Smooth muscle cell (in vitro differentiated cells): Measurements from ENCODE around the gene SHISAL1. TPM values are rescaled to one million over a fixed set of nuclear protein-coding genes. Genes with fewer than 3 reads are reported as not detected.
A peak's percentile ranks its signal among the peaks of the same experiment; 100 is the strongest.

ENCODE experiments used
- DNase-seq: peaks from one replicate; lab custom pipeline; 2025; ENCODE audit not compliant: unreplicated experiment; lab: John Stamatoyannopoulos, UW
- H2AFZ ChIP-seq: fragments of 200-600 bp; sonication (generic); 2 replicates; pipeline ENCODE4 v1.6.0; 2016; ENCODE audit warnings: antibody characterized with exemption, low read depth, mild to moderate bottlenecking
- H3F3A ChIP-seq: fragments of 200-600 bp; sonication (generic); 2 replicates; pipeline ENCODE4 v1.6.0; 2017; ENCODE audit warnings: antibody characterized with exemption, low read depth
- H3K27ac ChIP-seq: fragments of 200-600 bp; sonication (generic); 2 replicates; pipeline ENCODE4 v1.5.1; 2016; ENCODE audit warnings: low read depth, mild to moderate bottlenecking
- H3K27me3 ChIP-seq: fragments of 200-600 bp; sonication (generic); 2 replicates; pipeline ENCODE4 v1.6.1; 2016; ENCODE audit warnings: low read depth, mild to moderate bottlenecking
- H3K36me3 ChIP-seq: fragments of 200-600 bp; sonication (generic); 2 replicates; pipeline ENCODE4 v1.5.1; 2016; ENCODE audit warnings: low read depth
- H3K4me1 ChIP-seq: fragments of 200-600 bp; sonication (generic); 2 replicates; pipeline ENCODE4 v1.5.1; 2016; ENCODE audit warnings: low read depth
- H3K4me2 ChIP-seq: fragments of 200-600 bp; sonication (generic); 2 replicates; pipeline ENCODE4 v1.6.0; 2016; ENCODE audit warnings: mild to moderate bottlenecking
- H3K4me3 ChIP-seq: fragments of 200-600 bp; sonication (generic); 2 replicates; pipeline ENCODE4 v1.5.1; 2016; ENCODE audit warnings: mild to moderate bottlenecking
- H3K79me2 ChIP-seq: fragments of 200-600 bp; sonication (generic); 2 replicates; pipeline ENCODE4 v1.6.0; 2016; ENCODE audit warnings: low read depth, mild to moderate bottlenecking
- H3K9ac ChIP-seq: fragments of 200-600 bp; sonication (generic); 2 replicates; pipeline ENCODE4 v1.6.0; 2016; ENCODE audit warnings: low read depth
- H3K9me3 ChIP-seq: fragments of 200-600 bp; sonication (generic); replicated peaks from 2 replicates; pipeline ENCODE4 v1.5.1; 2016; ENCODE audit warnings: low read depth
- H4K20me1 ChIP-seq: fragments of 200-600 bp; sonication (generic); 2 replicates; pipeline ENCODE4 v1.6.0; 2016; ENCODE audit warnings: low read depth
- WGBS: methylation state at CpG from one replicate; pipeline ENCODE4 v1.1.7; 2016; ENCODE audit warnings: low lambda C conversion rate; 5-methylcytosine and 5-hydroxymethylcytosine counted together
- polyA plus RNA-seq: library from polyadenylated mRNA; unstranded; fragments of >200 nt; fragmentation: Nextera tagmentation; extraction: Ambion mirVana; gene quantifications from 2 replicates; pipeline ENCODE4 v1.2.1, GENCODE V29; 2016
- total RNA-seq: library from RNA; depleted of rRNA; stranded (reverse); fragments of >200 nt; gene quantifications from 2 replicates; pipeline ENCODE4 v1.2.3, GENCODE V29; 2014
- TF ChIP-seq, protein P1 (sequence below): fragments of 200-600 bp; sonication (generic); IDR thresholded peaks from 2 replicates; pipeline ENCODE4 v1.5.1; 2017; ENCODE audit warnings: borderline replicate concordance, mild to moderate bottlenecking, antibody characterized with exemption; ENCODE audit not compliant: insufficient read depth, poor library complexity, severe bottlenecking

The SHISAL1 gene
- total and polyA plus RNA-seq, 2 experiments from 2014 or later = 0.78 to 1.9 TPM

DNA sequence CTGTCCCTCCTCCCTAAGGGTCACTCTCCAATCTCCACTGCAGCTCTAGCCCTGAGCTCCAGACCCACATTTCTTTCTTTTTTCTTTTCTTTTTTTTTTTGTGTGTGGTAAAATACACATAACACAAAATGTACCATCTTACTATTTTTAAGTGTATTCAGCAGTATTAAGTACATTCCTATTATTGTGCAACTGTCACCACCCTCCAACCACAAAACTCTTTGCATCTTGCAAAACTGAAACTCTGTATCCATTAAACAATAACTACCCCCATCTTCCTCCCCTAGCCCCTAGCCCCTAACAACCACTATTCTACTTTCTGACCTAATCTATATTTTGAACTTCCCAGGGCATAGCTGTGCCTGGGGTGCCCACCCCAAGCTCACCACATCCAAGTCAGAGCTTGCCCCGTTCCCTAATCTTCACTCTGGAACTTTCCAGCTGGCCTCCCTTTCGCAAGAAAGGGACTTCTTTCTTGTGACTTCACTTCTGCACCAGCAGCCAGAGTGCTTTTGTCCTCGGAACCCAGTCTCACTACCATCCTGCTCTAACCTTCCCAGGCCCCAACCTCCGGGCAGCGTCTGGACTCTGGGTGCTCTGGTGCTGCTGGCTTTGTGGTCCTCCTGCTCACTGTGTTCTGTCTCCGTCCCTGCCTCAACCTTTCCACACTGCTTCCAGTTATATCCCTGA is 101.3 kb downstream of the SHISAL1 start:
- Histone ChIP-seq H3F3A (peaks cover 6% of the 10 kb centered on the region), H3K4me2 (peak overlapping the region; percentile 32), H3K9ac (no peak overlapping the region), H3K36me3 (no peaks in the 10 kb centered on the region), H3K4me1 (no peaks in the 10 kb centered on the region), H4K20me1 (no peaks in the 10 kb centered on the region), H3K79me2 (no peaks in the 10 kb centered on the region), H3K27ac (peak overlapping the region; percentile 38), H3K9me3 (no peaks in the 10 kb centered on the region), H2AFZ (peak overlapping the region; percentile 4), H3K4me3 (no peak overlapping the region), H3K27me3 (no peaks in the 10 kb centered on the region)
- TF ChIP-seq, protein P1, sequence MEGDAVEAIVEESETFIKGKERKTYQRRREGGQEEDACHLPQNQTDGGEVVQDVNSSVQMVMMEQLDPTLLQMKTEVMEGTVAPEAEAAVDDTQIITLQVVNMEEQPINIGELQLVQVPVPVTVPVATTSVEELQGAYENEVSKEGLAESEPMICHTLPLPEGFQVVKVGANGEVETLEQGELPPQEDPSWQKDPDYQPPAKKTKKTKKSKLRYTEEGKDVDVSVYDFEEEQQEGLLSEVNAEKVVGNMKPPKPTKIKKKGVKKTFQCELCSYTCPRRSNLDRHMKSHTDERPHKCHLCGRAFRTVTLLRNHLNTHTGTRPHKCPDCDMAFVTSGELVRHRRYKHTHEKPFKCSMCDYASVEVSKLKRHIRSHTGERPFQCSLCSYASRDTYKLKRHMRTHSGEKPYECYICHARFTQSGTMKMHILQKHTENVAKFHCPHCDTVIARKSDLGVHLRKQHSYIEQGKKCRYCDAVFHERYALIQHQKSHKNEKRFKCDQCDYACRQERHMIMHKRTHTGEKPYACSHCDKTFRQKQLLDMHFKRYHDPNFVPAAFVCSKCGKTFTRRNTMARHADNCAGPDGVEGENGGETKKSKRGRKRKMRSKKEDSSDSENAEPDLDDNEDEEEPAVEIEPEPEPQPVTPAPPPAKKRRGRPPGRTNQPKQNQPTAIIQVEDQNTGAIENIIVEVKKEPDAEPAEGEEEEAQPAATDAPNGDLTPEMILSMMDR = no peak
- 46% methylated on average over 6 of the region's 6 CpGs for WGBS
- DNase-seq = no peak

DNA sequence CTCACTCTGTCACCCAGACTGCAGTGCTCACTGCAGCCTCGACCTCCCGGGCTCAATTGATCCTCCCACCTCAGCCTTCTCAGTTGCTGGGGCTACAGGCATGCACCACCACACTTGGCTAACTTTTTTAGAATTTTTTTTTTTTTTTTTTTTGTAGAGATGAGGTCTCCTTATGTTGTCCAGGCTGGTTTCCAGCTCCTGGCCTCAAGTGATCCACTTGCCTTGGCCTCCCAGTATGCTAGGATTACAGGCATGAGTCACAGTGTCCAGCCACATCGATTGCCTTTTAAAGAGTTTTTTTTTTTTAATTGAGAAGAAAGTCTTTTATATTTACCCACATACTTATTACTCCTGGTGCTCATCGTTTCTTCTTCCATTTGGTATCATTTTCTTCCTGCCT is 102.0 kb downstream of the SHISAL1 start:
- Histone ChIP-seq H3K27ac (no peak overlapping the region), H2AFZ (no peak overlapping the region), H3K4me2 (peak overlapping the region; percentile 32), H3K36me3 (no peaks in the 10 kb centered on the region), H3K9me3 (no peaks in the 10 kb centered on the region), H3K79me2 (no peaks in the 10 kb centered on the region), H3K27me3 (no peaks in the 10 kb centered on the region), H3F3A (peaks cover 6% of the 10 kb centered on the region), H3K4me1 (no peaks in the 10 kb centered on the region), H3K4me3 (no peak overlapping the region), H3K9ac (no peak overlapping the region), H4K20me1 (no peaks in the 10 kb centered on the region)
- 70% methylated on average over 4 of the region's 4 CpGs for WGBS
- TF ChIP-seq, protein P1 = no peak
- no peak for DNase-seq

DNA sequence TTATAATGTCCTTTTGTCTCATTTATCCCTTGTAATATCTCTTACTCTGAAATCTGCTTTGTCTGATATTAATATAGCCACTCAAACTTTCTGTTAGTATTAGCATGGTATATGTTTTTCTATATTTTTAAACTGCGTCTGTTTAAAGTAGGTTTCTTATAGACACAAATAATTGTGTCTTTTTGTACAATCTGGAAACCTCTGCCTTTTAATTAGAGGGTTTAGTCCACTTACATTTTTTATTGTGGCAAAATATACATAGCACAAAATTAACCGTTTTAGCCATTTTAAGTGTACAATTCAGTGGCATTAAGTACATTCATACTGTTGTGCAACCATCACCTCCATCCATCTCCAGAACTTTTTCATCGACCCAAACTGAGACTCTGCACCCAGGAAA is 103.4 kb downstream of the SHISAL1 start:
- TF ChIP-seq, protein P1 = no peak
- Histone ChIP-seq H3K27me3 (no peaks in the 10 kb centered on the region), H2AFZ (no peak overlapping the region), H3K4me3 (no peak overlapping the region), H3K9me3 (no peaks in the 10 kb centered on the region), H3K27ac (no peak overlapping the region), H4K20me1 (no peaks in the 10 kb centered on the region), H3K79me2 (no peaks in the 10 kb centered on the region), H3F3A (peaks cover 6% of the 10 kb centered on the region), H3K36me3 (no peaks in the 10 kb centered on the region), H3K4me1 (no peaks in the 10 kb centered on the region), H3K9ac (no peak overlapping the region), H3K4me2 (no peak overlapping the region)
- DNase-seq = no peak
- WGBS = 94% methylated on average over 3 of the region's 3 CpGs

DNA sequence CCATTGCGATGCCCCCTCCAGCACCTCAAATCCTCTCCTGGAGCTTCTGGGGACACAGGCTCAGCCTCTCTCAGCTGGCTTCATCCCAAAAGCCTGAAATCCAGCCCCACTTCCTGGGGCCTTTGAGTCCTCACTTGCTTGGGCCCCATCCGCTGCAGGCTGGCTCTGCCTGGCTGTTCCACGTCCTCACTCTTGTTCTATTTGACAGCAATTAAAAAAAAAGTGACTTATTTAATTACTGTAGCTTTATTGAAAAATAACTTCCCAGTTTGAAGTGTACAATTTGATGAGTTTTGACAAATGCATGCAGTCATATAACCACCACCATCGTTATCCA is 104.8 kb downstream of the SHISAL1 start:
- 84% methylated on average over 4 of the region's 4 CpGs for WGBS

More for the DNA sequence above, 104.8 kb downstream of the SHISAL1 start:
- Histone ChIP-seq H3K27ac (no peak overlapping the region), H3K9me3 (no peaks in the 10 kb centered on the region), H3K9ac (no peak overlapping the region), H3K4me1 (no peaks in the 10 kb centered on the region), H3K27me3 (no peaks in the 10 kb centered on the region), H3K79me2 (no peaks in the 10 kb centered on the region), H3K36me3 (no peaks in the 10 kb centered on the region), H3F3A (peaks cover 6% of the 10 kb centered on the region), H3K4me2 (no peak overlapping the region), H3K4me3 (no peak overlapping the region), H2AFZ (no peak overlapping the region), H4K20me1 (no peaks in the 10 kb centered on the region)
- no peak for DNase-seq
- TF ChIP-seq, protein P1 = no peak
